LNCaP clone FGC (cell line): ENCODE results near the gene SFR1.

Experiments
- DNase-seq: peaks from one replicate; pipeline ENCODE4 v3.0.0-alpha.2; 2011; ENCODE audit warnings: low read depth
- H3K4me3 ChIP-seq: 2 replicates; pipeline ENCODE4 v1.5.1; 2011; ENCODE audit warnings: mild to moderate bottlenecking, low read depth, low read length, control low read depth
- TF ChIP-seq, protein P1 (sequence below): IDR thresholded peaks from 2 replicates; pipeline ENCODE4 v1.5.1; 2012; ENCODE audit warnings: mild to moderate bottlenecking; ENCODE audit not compliant: control insufficient read depth, insufficient read depth; ENCODE audit errors: extremely low read depth

Gene SFR1

DNA sequence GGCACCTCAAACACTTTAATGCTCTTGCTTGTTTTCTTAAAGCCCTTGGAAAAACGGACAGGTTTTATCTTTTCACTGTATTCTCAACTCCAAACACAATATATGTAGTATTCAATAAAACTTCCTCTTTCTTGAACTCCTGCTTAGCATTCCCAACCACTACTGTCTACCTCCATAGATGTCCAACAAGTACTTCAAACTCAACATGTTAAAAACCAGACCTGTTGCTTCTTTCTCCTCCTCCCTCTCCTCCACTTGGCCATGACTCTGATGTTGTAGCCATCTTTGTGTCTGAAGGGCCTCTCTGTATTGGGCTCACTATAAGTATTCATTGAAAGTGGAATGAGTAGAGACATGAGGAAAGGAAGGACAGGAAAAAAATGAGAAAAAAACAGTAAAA is 20.1 kb upstream of the SFR1 start:
- DNase-seq: no peak
- TF ChIP-seq, protein P1, sequence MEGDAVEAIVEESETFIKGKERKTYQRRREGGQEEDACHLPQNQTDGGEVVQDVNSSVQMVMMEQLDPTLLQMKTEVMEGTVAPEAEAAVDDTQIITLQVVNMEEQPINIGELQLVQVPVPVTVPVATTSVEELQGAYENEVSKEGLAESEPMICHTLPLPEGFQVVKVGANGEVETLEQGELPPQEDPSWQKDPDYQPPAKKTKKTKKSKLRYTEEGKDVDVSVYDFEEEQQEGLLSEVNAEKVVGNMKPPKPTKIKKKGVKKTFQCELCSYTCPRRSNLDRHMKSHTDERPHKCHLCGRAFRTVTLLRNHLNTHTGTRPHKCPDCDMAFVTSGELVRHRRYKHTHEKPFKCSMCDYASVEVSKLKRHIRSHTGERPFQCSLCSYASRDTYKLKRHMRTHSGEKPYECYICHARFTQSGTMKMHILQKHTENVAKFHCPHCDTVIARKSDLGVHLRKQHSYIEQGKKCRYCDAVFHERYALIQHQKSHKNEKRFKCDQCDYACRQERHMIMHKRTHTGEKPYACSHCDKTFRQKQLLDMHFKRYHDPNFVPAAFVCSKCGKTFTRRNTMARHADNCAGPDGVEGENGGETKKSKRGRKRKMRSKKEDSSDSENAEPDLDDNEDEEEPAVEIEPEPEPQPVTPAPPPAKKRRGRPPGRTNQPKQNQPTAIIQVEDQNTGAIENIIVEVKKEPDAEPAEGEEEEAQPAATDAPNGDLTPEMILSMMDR: no peak
- no peak overlapping the region for H3K4me3 ChIP-seq

DNA sequence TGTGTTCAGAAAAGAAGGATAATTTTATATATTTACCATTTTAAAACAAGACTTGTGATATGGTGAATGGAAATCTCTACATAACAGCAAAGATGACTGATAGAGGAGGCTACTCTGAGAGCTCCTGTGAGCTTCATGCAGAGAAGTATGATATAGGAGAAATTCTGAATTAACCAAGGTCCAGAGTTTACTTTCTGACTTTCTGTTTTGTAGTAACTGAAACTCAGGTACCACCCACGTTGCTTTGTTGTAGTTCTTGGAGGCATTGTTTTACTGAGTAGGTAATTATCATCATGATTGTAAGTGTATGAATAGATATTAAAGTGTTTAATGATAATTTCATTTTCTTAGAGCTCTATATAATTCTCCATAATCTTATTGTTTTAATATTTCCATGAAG is 18.0 kb upstream of the SFR1 start:
- H3K4me3 ChIP-seq: no peak overlapping the region
- TF ChIP-seq, protein P1: no peak
- DNase-seq: no peak

DNA sequence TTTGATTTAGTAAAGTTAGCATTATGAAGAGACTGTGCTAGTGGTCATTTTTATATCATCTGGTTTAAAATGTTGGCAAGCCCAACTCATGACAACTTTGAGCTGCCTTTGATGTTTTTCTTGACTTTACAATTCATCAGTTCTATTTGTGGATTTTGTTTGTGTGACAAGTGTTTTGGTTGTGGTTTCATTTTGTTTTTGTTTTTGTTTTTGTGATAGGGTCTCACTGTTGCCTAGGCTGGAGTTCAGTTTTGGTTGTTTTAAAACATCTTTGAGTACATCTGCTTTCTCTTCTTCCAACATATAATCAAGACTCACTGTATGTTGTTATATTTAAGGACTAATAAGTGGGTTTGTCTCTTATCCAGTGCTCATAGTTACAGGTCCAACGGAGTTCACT is 17.6 kb upstream of the SFR1 start:
- H3K4me3 ChIP-seq: no peak overlapping the region
- TF ChIP-seq, protein P1: no peak
- DNase-seq: no peak

DNA sequence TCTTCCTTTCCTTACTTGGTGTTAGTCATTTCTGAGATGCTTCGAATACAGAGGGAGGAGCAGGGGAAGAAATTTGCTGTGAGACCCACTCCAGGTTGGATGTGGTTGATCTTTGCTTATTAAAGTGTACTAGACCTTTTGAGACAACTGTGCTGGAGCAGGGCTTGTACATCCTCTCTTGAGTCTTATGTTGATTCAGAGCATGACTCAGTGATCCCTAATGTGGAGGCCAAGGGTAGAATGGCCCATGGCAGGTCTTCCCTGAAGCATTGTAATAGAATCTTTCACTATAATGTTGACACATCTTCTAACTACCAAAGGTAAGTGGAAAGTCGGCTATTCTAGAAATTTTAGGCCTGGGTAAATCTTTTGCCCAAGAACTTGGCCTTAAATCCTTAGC is 17.0 kb upstream of the SFR1 start:
- no peak overlapping the region for H3K4me3 ChIP-seq
- DNase-seq: no peak
- TF ChIP-seq, protein P1: no peak

DNA sequence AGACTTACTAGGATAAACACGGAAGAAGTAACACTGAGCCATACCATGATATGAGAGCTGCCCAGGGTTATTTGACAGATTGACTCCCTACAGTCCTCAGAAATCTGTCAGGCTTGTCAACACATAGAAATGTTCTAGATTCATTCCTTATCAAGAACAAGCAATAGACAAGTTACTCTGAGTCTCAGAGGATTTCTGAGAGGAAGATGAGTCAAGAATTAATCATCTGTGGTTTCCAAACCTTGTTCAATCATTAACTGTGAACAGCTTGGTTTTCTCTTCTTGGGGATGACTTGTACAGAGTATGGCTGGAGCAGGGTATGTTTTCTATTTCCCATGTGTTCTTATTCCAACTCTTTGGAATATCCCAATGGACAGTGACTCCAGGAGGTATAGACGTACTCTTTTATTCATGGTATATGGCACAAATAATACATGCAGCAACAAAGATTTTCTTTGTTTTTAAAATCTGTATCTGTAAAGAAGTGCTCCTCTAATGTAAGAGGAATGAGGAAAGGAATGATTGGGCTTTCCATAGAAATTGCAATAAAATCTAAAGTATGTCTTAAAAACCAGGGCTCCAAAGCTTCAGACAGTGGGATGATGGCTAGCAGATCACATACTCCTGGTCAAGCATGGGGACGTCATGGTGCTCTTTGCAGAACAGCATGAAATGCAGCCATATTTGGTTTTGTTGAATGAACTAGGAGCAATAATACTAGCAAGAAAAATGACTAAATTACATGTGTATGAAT is 11.9 kb upstream of the SFR1 start:
- TF ChIP-seq, protein P1: no peak
- no peak for DNase-seq
- no peak overlapping the region for H3K4me3 ChIP-seq

DNA sequence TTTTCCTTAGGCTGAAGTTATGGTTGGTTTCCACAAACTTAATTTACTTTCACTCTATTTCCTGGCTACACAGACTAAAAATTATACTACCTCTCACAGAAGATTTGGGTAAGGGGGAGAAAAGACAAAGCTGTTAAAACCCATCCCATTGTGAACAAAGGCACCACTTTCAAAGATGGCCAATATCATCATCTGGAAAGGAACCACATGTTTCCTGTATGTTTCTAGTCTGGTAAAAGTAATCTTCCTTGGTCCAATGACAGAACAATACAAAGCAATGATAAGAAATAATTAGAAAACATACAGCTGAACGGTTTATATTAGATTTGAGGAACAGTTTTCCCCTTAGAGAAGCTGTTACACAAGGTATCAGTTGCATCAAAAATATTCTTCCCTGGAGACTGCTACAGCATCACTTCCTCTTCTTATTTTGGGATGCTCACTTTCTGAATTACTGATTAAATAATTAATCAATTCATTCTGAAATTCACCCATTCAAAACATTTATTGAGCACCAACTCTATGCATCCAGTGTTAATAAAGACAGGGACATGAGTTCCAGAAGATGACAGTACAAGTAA is 8.5 kb upstream of the SFR1 start:
- no peak for DNase-seq
- TF ChIP-seq, protein P1: no peak
- H3K4me3 ChIP-seq: no peak overlapping the region
